IPS-15b (cell line): ENCODE measurements around the gene LARP7.
"Not testable (repeated sequence)": the region's sequence is repeated elsewhere in the genome, so short reads cannot be mapped to it uniquely, and the experiment has no call there.

Experiments
- H3K27me3 ChIP-seq: one replicate; pipeline ENCODE4 v1.6.1; 2013; ENCODE audit warnings: low read length; ENCODE audit not compliant: control insufficient read depth, insufficient read depth
- H3K36me3 ChIP-seq: one replicate; pipeline ENCODE4 v1.6.1; 2013; ENCODE audit warnings: low read length; ENCODE audit not compliant: control insufficient read depth, insufficient read depth
- H3K4me1 ChIP-seq: one replicate; pipeline ENCODE4 v1.6.1; 2013; ENCODE audit warnings: mild to moderate bottlenecking, low read length; ENCODE audit not compliant: control insufficient read depth, insufficient read depth
- H3K4me3 ChIP-seq: one replicate; pipeline ENCODE4 v1.5.1; 2013; ENCODE audit warnings: low read depth, low read length
- H3K9ac ChIP-seq: one replicate; pipeline ENCODE4 v1.6.1; 2013; ENCODE audit warnings: low read depth, mild to moderate bottlenecking, low read length
- H3K9me3 ChIP-seq: one replicate; pipeline ENCODE4 v1.6.1; 2013; ENCODE audit warnings: mild to moderate bottlenecking, low read length; ENCODE audit not compliant: control insufficient read depth, insufficient read depth

Gene LARP7

GRCh38 chr4:112704991-112705845 lies 68.3 kb downstream of the LARP7 start:
- Histone ChIP-seq H3K9me3 (no peaks in the 10 kb centered on the region), H3K4me3 (peak overlapping the region; percentile 69), H3K27me3 (no peaks in the 10 kb centered on the region), H3K4me1 (no peaks in the 10 kb centered on the region), H3K9ac (peak overlapping the region; percentile 89), H3K36me3 (no peaks in the 10 kb centered on the region)

GRCh38 chr4:112705891-112706839 lies 69.2 kb downstream of the LARP7 start:
- H3K27me3 ChIP-seq, H3K36me3 ChIP-seq, H3K9me3 ChIP-seq, H3K4me1 ChIP-seq: not testable (repeated sequence)
- peak overlapping the region; percentile 85 for H3K9ac ChIP-seq
- H3K4me3 ChIP-seq: peak overlapping the region; percentile 87

- peak overlapping the region; percentile 87 for H3K4me3 ChIP-seq
- H3K9ac ChIP-seq: peak overlapping the region; percentile 85
- no peaks in the 10 kb centered on the region for H3K9me3 ChIP-seq
- no peaks in the 10 kb centered on the region for H3K36me3 ChIP-seq
- H3K4me1 ChIP-seq: no peaks in the 10 kb centered on the region
- H3K27me3 ChIP-seq: no peaks in the 10 kb centered on the region
Measured at GRCh38 chr4:112706840-112707207, 69.9 kb downstream of the LARP7 start.
